Heart left ventricle (tissue), 16 donors: Measurements from ENCODE around the gene RANBP2. TPM values are rescaled to one million over a fixed set of nuclear protein-coding genes. Genes with fewer than 3 reads are reported as not detected.

Experiments used
- ATAC-seq, 4 donors: fragments of 200-7000 bp; cut with Tn5 transposase; one replicate each; pipeline ENCODE4 v1.9.1; 2020 to 2022; ENCODE audit warnings: moderate library complexity in 4 of 4, mild to moderate bottlenecking in 3 of 4, moderate number of reproducible peaks in 1 of 4
- DNase-seq, 5 donors: peaks; one replicate each; pipeline ENCODE4 v3.0.0-alpha.2; 2020
- H3K27ac ChIP-seq, 12 donors: fragments of 200-600 bp; sonication (generic) in 4 of 12; one replicate each; pipeline versions ENCODE4 v1.5.0 to v1.8.0; 2016 to 2022; ENCODE audit warnings: mild to moderate bottlenecking in 2 of 12
- H3K27me3 ChIP-seq, 9 donors: fragments of 200-600 bp; sonication (generic) in 2 of 9; one replicate each; pipeline versions ENCODE4 v1.5.1 to v1.8.0; 2016 to 2022; ENCODE audit warnings: mild to moderate bottlenecking in 3 of 9
- H3K36me3 ChIP-seq, 9 donors: fragments of 200-600 bp; sonication (generic) in 2 of 9; one replicate each; pipeline versions ENCODE4 v1.5.0 to v1.8.0; 2018 to 2022; ENCODE audit warnings: mild to moderate bottlenecking in 2 of 9
- H3K4me1 ChIP-seq, 12 donors: fragments of 200-600 bp; sonication (generic) in 4 of 12; one replicate each; pipeline versions ENCODE4 v1.5.0 to v1.8.0; 2016 to 2022; ENCODE audit warnings: mild to moderate bottlenecking in 3 of 12
- H3K4me3 ChIP-seq, 12 donors: fragments of 200-600 bp; sonication (generic) in 4 of 12; one replicate each; pipeline versions ENCODE4 v1.5.0 to v1.8.0; 2017 to 2022; ENCODE audit warnings: mild to moderate bottlenecking in 9 of 12, moderate library complexity in 4 of 12
- H3K9me3 ChIP-seq, 12 donors: fragments of 200-600 bp; sonication (generic) in 4 of 12; one replicate each; pipeline versions ENCODE4 v1.5.0 to v1.8.0; 2016 to 2022; ENCODE audit warnings: mild to moderate bottlenecking in 1 of 12
- POLR2A ChIP-seq, 2 donors: fragments of 450-650 bp; IDR thresholded peaks; one replicate each; pipeline ENCODE4 v1.6.1; 2017; ENCODE audit warnings: antibody characterized with exemption in 2 of 2, mild to moderate bottlenecking in 2 of 2, moderate library complexity in 2 of 2
- whole genome bisulfite sequencing, 4 donors: extraction: QIAGEN DNeasy Blood & Tissue Kit in 2 of 4; methylation state at CpG; one replicate each; pipeline versions ENCODE4 v1.1.5 to v1.1.7; 2013 to 2018; 5-methylcytosine and 5-hydroxymethylcytosine counted together
- intact Hi-C, 10 donors: fragments of 100-400 bp; cut with DNase I; formaldehyde crosslinking; loops; one replicate each; pipeline versions ENCODE4 v1.11.1 to v1.14.2; 2022
- polyA plus RNA-seq, 2 donors: library from polyadenylated mRNA; stranded (reverse); fragments of 200-250 nt; gene quantifications; one replicate each; pipeline ENCODE4 v1.2.3, GENCODE V29; 2013
- total RNA-seq, 9 donors: library from RNA; depleted of rRNA in 2 of 9; stranded (reverse); fragments of >200 nt in 2 of 9; fragmentation: NEBNext Ultra II Directional in 3 of 9; extraction: Animal tissue kit (Norgen Biotek cat#: 25700) in 3 of 9; gene quantifications; one replicate each; pipeline versions ENCODE4 v1.1.0 to v1.2.4, GENCODE V29; 2016 to 2023
- TF ChIP-seq, protein P1 (sequence below), 12 donors: fragments of 200-600 bp; sonication (generic) in 4 of 12; IDR thresholded peaks; one replicate each; pipeline versions ENCODE4 v1.5.0 to v1.8.0; 2018 to 2022; ENCODE audit warnings: antibody characterized with exemption in 12 of 12, mild to moderate bottlenecking in 5 of 12
- donor health status: ischemic (EF 13 %, LVEDD 7.1; RV severe dilation, severe dysfunction).
- donor health status: healthy with polysubstance abuse.
- donor health status: DM: no; HTN: yes; CAD: no.
- donor health status: DM: no; HTN: no; CAD: no.
- donor health status: ischemic (EF 25% LVEDD 6.9; RV normal size, moderate dysfunction).
- donor health status: ischemic (EF 25% LVEDD 5.7; RV mildly dilated, moderate dysfunction).
- donor health status: healthy.
- donor health status: DM: yes; HTN: yes; CAD: no.
- donor health status: ischemic (EF 35%, LVEDD 5.7; RV mildly dilated, moderate dysfunction).
- donor health status: nonischemic (EF 11% LVEDD 7.7; RV severe dilation, severe dysfunction).
- donor health status: DM: yes; HTN: yes; CAD: no.
- donor health status: PGD.
- donor health status: ischemic (EF 29% LVEDD 5.4; RV normal size, mild dysfunction).
- donor health status: nonischemic (EF 23%, LVEDD 6.1; RV moderate dilation, normal function).

RANBP2 gene
- total and polyA plus RNA-seq, 11 donors, result 9.9 to 67.7 (median 50.6) TPM

DNA sequence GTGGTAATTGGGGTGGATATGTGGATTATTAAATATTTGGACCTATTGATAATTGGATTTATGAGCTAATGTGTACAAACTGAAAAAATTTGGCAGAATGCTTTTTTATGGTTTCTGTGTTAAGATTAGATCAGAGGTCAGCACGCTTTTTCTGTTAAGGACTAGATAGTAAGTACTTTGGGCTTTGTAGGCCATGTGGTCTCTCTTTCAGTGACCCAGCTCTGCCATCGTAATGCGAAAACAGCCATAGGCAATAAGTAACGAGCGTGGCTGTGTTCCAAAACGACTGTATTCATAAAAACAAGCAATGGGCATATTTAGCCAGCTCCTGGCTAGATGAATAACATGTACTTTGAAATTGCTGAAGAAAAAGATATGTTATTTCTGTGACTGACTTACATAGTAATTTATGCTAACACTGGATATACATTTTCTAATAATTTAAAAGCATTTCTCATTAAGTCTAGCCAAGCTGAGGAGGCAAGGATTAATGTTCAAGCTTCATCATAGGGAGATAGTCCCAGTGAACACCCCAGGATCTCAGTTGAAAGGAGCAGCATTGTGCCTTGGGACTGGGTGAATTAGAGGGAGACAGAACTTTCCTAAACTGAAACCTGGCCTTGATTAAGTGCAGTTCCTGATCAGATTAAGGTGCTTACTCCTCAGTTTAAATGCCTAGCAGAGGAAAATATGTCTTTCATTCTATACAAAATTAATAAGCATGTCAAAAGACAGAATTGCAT, 87.3 kb downstream of the RANBP2 start:
- intact Hi-C loops, result no loop called here
- peaks cover 0 to 20% (median 5%) of the 10 kb centered on the region in 12 donors for H3K9me3 ChIP-seq
- no peak overlapping the region for H3K27ac ChIP-seq
- no peaks in the 10 kb centered on the region for H3K27me3 ChIP-seq
- no peak for TF ChIP-seq POLR2A (IDR thresholded peaks at IDR 0.05)
- TF ChIP-seq, protein P1, sequence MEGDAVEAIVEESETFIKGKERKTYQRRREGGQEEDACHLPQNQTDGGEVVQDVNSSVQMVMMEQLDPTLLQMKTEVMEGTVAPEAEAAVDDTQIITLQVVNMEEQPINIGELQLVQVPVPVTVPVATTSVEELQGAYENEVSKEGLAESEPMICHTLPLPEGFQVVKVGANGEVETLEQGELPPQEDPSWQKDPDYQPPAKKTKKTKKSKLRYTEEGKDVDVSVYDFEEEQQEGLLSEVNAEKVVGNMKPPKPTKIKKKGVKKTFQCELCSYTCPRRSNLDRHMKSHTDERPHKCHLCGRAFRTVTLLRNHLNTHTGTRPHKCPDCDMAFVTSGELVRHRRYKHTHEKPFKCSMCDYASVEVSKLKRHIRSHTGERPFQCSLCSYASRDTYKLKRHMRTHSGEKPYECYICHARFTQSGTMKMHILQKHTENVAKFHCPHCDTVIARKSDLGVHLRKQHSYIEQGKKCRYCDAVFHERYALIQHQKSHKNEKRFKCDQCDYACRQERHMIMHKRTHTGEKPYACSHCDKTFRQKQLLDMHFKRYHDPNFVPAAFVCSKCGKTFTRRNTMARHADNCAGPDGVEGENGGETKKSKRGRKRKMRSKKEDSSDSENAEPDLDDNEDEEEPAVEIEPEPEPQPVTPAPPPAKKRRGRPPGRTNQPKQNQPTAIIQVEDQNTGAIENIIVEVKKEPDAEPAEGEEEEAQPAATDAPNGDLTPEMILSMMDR (IDR thresholded peaks at IDR 0.05), result no peak
- ATAC-seq, result no peak
- no peaks in the 10 kb centered on the region for H3K4me1 ChIP-seq
- 88 to 93% (median 92%) methylated on average over 6 of the region's 6 CpGs for WGBS, 4 donors
- H3K4me3 ChIP-seq, result no peak overlapping the region
- DNase-seq, result no peak
- peaks cover 0 to 29% (median 7%) of the 10 kb centered on the region in 9 donors for H3K36me3 ChIP-seq

DNA sequence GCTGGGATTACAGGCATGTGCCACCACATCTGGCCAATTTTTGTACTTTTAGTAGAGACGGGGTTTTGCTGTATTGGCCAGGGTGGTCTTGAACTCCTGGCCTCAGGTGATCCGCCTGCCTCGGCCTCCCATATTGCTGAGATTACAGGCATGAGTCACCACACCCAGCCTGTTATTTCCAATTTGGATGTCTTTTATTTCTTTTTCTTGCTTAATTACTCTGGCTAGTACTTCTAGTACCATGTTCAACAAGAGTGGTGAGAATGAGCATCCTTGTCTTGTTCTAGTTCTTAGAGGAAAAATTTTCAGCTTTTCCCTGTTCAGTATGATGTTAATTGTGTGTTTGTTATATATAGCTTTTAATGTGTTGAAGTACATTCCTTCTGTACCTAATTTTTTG, 90.7 kb downstream of the RANBP2 start:
- H3K4me1 ChIP-seq, result no peaks in the 10 kb centered on the region
- H3K4me3 ChIP-seq, result no peak overlapping the region
- 97 to 100% (median 99%) methylated on average over 3 of the region's 3 CpGs for WGBS, 4 donors
- H3K27ac ChIP-seq, result no peak overlapping the region
- ATAC-seq, result no peak
- H3K36me3 ChIP-seq, result peaks cover 0 to 25% (median 8%) of the 10 kb centered on the region in 9 donors
- DNase-seq, result no peak
- intact Hi-C loops, result no loop called here
- TF ChIP-seq, protein P1 (IDR thresholded peaks at IDR 0.05), result no peak
- TF ChIP-seq POLR2A (IDR thresholded peaks at IDR 0.05), result no peak
- H3K9me3 ChIP-seq, result peaks cover 0 to 20% (median 5%) of the 10 kb centered on the region in 12 donors
- no peaks in the 10 kb centered on the region for H3K27me3 ChIP-seq

DNA sequence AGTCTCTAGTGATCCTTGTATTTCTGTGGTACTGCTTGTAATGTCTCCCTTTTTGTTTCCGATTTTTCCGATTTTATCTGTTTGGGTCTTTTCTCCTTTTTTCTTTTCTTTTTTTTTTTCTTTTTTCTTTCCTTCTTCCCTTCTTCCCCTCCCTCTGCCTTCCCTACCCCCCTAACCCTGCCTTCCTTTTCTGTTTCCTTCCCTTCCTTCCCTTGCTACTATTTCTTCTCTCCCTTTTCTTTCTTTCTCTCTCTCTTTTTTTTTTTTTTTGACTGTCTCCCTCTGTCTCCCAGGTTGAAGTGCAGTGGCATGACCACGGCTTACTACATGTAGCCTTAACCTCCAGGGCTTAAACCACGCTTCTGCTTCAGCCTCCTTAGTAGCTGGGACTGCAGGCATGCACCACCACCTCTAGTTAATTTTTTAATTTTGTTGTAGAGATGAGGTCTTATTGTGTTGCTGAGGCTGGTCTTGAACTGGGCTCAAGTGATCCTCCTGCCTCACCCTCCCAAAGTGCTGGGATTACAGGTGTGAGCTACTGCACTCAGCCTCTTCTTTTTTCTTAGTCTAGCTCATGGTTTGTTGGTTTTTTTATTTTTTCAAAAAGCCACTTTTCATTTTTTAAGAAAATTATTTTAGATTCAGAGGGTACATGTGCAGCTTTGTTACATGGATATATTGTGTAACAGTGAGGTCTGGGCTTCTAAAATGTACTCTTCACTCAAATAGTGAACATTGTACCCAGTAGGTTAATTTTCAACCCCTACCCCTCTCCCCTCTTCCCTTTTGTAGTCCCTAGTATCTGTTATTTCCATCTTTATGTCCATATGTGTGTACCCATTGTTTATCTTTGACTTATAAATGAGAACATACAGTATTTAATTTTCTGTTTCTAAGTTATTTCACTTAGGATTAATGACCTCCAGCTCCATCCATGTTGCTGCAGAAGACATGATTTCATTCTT, 92.0 kb downstream of the RANBP2 start:
- no peak overlapping the region for H3K4me3 ChIP-seq
- WGBS, 4 donors, result 93 to 98% (median 96%) methylated on average over 4 of the region's 4 CpGs
- no peak for ATAC-seq

More for the DNA sequence above, 92.0 kb downstream of the RANBP2 start:
- Histone ChIP-seq H3K9me3 (peaks cover 0 to 20% (median 5%) of the 10 kb centered on the region in 12 donors), H3K27me3 (no peaks in the 10 kb centered on the region), H3K27ac (no peak overlapping the region), H3K4me1 (no peaks in the 10 kb centered on the region), H3K36me3 (peaks cover 0 to 24% (median 9%) of the 10 kb centered on the region in 9 donors)
- DNase-seq, result no peak
- TF ChIP-seq, protein P1 (IDR thresholded peaks at IDR 0.05), result no peak
- no peak for TF ChIP-seq POLR2A (IDR thresholded peaks at IDR 0.05)
- intact Hi-C loops, result no loop called here
